HL-60/S4 treated with phorbol 12-myristate 13-acetate at 8.2 ng/mL for 4 days and 3 days (cell line): Measurements from ENCODE around the gene RAB13.

Experiments
- in situ Hi-C: fragments of 300-500 bp; cut with MboI; formaldehyde crosslinking; loops from 2 replicates; pipeline ENCODE4 v1.15.0; 2022; ENCODE audit warnings: low sequenced_read_pairs

RAB13 gene

DNA sequence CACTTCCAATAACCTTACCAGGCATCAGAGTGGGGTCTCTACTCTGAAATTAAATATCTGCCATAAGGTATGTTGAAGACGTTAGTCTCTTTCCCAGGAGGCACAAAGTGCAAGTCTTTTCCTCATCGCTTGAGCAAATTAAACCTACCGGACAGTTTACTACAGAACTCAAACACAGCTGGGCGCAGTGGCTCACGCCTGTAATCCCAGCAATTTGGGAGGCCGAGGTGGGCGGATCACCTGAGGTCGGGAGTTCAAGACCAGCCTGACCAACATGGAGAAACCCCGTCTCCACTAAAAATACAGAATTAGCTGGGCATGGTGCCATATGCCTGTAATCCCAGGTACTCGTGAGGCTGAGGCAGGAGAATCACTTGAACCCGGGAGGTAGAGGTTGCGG lies 7.0 kb downstream of the RAB13 start:
- in situ Hi-C loops, result loop anchor here (25.0 kb wide), 3 partner anchors 167 to 442 kb away; partner anchors contain the start of genes ILF2, S100A3, S100A4 and S100A5

DNA sequence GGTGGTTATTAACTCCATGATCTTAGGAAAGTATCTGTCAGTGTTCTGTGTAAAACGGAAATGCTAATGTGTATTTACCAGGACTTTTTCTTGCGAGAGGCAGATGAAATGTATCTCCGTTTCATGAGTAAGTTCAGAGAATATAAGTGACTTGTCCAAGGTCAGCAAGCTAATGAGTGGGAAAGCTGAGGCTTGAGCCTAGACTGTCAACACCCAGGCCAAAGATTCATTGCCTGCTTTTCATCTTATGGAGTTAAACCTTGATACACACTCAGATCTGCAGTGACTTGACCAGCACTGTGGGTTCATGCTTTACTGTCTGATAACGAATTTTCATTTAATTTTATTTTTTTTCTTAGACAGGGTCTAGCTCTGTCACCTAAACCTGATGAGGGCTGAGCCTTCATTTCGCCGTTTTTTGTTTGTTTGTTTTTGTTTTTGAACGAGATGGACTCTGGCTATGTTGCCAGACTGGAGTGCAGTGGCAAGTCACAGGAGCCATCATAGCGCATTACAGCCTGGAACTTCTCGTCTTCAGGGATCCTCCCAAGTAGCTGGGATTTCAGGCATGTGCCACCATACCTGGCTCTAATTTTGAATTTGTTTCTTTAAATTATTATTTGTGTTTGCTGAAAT lies 7.7 kb downstream of the RAB13 start:
- in situ Hi-C loops, result loop anchor here (25.0 kb wide), 3 partner anchors 166 to 441 kb away; partner anchors contain the start of genes ILF2, S100A3, S100A4 and S100A5

DNA sequence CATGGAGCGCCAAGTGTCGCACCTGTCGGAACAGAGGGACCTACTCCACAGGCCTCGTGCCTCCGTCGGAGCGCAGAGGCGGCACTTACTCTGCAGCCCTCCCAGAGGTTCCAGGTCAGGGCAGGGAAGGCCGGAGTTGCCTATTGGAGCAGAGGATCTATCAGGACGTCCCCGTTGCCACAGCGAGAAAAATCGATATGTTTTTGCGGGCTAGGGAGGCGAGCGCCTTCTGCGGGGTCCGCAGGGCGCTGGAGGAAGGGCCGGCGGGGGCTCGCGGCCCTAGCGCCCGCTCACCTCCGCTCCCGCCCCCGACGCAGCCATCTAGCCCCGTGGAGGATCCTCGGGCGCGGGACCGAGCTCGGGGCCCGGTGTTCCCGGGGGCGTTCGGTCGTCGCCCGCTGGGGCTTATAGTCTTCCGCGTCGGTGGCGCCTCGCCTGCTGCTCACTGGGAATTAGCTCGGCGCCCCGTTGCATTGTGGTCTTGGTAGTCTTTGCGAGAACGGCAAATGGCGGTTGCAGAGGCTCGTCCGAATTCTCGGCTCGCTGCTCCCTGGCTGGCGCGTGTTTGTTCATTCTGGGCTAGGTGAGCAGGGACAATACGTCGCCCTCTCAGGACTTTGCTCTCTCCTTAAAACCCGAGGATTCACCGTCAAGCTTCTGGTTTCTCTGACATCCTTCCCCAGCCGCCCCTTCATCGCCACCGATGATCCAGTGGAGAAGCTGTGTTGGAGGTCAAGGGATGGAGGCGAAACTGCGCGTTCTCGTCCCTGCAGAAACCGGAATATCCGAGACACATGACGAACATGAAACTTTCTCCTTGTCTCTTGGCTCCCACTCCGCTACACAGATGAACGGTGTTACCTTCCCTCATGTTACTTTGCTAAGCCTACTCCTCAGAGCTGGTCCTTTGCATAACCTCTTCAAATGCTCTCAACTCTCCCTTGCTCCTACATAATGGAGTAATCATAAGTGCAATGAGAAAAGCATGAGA lies 8.6 kb downstream of the RAB13 start, which contains the start of gene JTB:
Gene JTB (minus strand): TSS at position 425 of the 991 bp plus-strand sequence. CDS start 422 bp downstream, at position 3.
- in situ Hi-C loops, result loop anchor here (25.0 kb wide), 3 partner anchors 165 to 440 kb away; partner anchors contain the start of genes ILF2, S100A3, S100A4 and S100A5

DNA sequence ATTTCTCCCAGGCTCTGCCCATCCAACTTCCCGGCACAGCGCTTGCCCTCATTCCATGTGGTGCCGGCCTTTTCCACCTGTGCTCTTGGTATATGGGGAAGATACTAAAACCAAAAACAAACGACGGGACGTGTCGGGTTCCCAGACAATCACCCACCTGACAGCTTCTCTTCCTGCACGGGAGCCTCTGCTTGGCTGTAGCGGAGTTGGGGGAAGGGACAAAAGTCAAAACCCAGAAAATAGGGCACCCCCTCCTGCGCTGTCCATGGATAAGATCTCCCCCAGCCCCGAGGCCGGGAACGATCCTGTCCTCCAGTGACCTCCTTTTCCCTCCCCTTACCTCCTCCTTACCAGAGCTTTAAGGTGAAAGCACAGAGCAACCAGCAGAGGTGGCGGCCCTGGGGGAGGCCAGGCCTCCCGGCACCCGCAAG lies 9.3 kb downstream of the RAB13 start:
- in situ Hi-C loops, result loop anchor here (25.0 kb wide), 3 partner anchors 165 to 440 kb away; partner anchors contain the start of genes ILF2, S100A3, S100A4 and S100A5

DNA sequence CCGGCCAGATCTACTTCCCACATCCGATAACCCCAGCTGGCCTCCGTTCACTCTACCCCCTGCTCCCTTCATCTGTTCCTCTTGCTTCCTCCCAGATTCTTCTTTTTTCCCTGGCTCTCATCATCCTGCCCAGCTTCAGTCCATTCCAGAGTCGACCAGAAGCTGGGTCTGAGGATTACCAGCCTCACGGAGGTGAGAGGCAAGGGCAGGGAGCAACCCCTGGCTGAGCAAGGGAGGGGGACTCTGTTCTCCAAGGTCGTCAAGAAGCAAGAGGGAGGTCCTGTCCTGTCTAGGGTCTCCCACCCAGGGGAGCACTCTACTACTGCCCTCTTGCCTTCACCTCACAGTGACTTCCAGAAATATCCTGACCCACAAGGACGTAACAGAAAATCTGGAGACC lies 12.6 kb downstream of the RAB13 start:
- in situ Hi-C loops, result no loop called here

DNA sequence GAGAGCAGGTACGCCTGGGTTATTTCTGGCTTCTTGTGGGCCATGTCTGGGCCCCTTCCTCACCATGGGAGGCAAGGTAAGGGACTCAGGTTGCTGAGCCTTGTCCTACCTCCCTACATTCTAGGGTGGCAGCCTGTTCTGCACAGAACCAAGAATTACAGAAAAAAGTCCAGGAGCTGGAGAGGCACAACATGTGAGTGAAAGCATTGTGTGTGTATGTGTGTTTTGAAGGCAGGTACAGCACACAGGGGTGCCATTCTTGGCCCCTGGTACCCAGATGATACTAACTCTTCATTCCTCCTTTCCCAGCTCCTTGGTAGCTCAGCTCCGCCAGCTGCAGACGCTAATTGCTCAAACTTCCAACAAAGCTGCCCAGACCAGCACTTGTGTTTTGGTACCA lies 13.1 kb downstream of the RAB13 start:
- in situ Hi-C loops, result no loop called here

DNA sequence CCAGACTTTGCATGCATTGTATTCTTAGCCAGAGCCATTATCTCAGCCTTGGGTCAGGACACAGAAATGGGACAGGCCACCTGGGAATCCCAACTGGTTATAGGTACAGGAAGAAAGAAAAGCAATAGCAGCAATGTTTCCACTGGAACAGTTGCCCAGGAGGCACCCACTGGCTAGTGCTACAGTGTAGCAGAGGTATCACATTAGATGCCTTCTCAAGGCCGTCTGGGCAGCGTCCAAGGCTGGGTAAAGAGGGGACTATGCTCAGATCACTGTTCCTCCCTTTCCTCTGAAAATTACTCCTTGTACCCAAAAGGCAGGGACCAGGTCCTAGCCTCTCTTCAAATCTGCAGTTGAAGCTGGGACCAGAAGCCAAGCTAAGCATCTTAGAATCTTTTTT lies 15.8 kb downstream of the RAB13 start:
- in situ Hi-C loops, result no loop called here

DNA sequence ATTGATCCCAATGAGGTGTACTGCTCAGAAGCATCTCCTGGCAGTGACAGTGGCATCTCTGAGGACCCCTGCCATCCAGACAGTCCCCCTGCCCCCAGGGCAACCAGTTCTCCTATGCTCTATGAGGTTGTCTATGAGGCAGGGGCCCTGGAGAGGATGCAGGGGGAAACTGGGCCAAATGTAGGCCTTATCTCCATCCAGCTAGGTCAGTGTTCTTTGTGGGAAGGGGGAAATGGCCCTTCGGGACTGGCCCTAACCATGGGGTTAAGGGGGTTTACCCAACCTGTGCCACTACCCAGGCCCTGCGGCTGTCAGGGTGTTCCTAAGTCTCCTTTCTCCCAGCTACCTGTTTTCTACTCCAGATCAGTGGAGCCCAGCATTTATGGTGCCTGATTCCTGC lies 17.2 kb downstream of the RAB13 start:
- in situ Hi-C loops, result no loop called here

DNA sequence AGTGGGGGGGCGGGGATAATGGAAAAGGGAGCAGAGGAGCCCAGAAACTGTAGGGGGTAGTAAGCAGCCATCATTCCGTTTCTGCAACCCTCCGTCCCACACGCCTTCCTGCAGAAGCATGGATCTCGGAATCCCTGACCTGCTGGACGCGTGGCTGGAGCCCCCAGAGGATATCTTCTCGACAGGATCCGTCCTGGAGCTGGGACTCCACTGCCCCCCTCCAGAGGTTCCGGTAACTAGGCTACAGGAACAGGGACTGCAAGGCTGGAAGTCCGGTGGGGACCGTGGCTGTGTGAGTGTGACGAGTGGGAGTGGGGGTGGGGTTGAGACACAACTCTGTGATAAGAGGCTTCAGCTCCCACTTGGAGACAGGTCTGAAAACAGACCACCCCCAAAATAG lies 17.7 kb downstream of the RAB13 start:
- in situ Hi-C loops, result no loop called here

DNA sequence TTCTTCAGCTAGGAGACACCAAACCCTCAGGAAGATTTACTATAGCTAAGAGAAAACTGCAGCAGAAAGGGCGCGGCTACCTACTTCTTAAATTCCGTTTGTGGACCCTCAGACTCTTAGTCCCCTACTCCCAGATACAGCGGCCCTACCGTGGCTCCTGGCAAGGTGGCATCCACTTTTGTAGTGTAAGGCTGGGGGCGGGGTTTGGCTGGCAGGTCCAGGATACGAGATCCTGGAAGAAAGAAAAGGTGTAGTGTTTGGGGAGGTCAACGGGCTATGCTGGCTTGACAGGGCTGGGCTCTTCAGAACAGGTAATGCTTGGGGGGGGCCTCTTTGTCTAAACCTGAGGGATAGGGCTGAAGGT lies 18.2 kb downstream of the RAB13 start:
- in situ Hi-C loops, result no loop called here

DNA sequence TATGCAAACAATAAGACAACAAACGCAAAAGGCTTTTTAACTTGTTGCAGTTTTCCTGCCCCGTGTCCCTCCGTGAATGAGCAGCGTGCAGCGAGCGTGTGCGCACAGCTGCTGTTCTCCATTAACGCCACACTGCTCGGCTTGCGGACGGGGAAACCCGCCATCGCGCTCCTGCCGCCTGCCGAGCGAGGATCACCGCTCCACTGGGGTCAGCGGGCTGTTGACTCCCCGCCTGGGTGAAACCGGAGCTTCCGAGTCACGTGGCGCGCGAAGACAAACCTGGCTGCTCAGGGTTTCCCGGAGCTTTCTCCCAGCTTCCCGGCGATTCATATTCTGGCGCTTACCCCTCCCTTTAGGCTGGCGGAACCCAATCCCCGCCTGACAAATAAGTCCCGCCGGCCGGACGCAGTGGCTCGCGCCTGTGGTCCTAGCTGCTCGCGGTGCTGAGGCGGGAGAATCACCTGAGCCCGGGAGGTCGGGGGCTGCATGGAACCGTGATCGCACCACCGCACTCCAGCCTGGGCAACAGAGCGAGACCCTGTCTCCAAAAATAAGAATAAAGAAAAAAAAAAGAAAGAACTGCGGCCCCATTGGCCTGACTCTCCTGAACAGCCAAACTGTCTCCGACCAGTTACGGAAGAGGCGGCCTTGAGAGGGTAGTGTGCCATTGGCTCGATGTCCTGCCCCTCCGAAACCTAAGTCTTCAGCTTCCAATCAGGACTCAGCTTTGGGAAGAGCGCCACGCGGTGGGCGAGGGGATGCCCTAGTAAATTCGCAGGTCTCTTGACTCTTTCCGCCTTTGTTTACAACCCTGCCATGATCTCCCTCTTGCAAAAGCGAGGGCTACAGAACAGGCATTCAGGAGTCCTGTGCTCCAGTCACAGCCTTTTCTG lies 18.8 kb downstream of the RAB13 start, which contains the start of gene CREB3L4:
Gene CREB3L4 (plus strand): TSS at position 796 of the 893 bp plus-strand sequence. CDS start 624 bp downstream, outside the sequence.
- in situ Hi-C loops, result no loop called here

DNA sequence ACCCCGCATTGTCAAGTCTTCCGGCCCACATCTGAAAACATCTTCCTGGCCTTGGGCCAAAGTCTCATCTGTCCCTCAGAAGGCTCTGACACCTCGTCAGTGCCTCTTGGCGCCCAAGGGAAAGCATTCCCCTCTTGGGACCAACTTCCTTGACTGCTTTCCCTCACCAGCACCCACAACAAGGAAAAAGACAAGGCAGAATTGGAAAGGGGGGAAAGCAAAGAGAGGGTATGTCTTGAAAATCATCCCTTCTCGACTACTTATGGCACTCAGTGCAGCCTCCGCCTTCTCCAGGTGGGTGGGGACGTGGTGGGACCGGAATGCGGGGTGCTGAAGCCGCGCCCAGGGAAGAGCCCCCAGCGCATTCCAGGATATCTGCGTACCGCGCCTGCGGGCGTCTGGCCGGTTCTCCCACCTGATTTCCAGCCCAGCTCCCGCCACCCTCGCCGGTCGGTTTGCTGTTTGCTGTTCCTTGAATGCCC lies 22.2 kb downstream of the RAB13 start:
- in situ Hi-C loops, result no loop called here

DNA sequence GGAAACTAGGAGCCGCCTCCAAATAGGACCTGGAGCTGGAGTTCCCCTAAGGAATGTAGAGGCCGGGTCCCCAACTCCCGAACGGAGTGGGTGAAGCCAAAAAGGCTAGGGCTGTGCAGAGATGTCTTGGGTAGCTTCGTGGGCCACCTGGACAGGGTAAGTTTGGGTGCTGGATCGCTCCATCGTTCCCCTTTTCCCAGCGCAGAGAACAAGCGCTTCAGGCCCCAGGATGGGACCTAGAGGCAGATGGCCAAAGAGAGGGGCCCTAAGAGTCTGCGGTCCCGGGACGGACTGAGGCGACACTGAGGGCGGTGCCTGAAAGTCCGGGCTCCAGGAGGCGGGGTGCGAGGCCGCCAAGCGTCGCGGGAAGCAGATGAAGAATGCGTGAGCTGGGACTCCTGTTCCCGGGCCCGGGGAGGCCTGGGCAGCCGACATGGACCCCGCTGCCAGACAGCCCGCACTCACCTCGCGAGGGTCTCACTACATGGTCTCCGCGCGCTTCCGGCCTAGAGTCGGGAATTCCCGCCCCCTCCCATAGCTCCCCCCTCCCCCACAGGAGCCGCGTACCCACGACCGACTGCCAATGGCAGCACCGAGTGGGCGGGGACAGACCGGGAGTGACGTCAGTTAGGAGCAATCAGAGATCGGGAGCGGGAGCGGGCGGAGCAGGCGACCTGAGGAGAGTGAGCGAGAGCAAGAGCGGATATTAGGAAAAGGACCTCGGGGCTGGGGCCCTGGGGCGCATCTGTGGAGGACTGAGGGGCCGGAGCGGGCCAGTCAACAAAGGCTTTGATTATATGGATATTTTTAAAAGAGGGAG lies 22.9 kb downstream of the RAB13 start, which contains the start of gene SLC39A1:
Gene SLC39A1 (minus strand): TSS at position 508 of the 820 bp plus-strand sequence. CDS start 822 bp downstream, outside the sequence.
- in situ Hi-C loops, result no loop called here

DNA sequence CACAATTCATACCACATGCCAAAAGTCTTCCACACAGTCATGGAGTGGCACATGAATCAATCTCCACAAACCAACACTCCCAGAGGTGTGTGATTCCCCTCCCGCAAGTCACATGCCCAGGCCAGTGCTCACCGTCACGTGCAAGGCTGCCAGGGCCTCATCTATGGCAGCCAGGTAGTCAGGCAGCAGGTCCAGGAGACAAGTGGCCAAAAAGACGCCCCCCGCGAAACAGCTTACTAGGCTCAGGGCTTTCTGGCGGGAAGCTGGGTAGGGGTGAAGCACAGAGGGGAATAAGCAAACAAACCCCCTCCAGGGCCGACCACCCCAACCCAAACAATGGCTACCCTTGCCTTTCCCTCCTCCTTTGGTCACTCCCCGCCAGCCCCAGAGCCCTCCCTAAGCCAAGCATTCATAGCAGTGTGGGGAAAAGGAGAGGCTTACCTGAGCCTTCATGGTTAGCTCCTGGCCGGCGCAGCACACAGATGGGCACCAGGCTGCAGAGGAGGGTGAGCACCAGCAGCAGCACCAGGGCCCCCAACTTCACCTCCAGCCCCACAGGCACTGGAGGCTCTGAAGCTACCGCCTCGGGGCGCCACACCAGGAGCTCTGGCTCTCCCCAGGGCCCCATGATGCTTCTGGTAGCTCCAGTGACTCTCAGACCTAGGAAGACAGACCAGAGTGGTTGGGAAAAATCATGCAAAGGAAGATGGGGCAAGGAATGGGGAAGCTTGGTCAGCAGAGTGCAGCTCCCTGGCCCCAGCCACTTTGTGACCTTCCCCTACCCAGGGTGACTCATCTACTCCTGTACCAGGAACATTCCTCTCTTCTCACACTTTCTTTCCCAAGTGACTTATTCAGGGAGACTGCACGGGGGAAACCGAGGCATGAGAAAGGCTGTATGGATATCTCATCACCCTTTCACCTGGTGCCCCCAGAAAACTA lies 23.8 kb downstream of the RAB13 start:
- in situ Hi-C loops, result no loop called here

DNA sequence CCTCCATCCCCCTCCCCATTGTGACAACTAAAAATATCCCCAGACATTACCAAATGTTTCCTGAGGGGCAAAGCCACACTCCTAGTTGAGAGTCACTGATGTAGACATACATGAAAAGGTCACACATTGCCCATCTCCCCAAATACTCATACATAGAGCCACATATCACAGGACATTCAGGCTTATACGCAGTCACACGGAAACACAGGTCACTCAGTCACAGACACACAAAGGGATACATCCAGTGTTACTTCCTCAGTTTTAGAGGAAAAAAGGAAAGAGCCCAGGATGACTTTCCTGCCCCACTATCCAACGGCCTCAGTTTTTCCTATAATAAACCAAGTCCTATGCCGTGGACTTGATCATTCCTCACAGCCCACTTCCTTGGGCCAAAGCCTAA lies 24.7 kb downstream of the RAB13 start:
- in situ Hi-C loops, result no loop called here

DNA sequence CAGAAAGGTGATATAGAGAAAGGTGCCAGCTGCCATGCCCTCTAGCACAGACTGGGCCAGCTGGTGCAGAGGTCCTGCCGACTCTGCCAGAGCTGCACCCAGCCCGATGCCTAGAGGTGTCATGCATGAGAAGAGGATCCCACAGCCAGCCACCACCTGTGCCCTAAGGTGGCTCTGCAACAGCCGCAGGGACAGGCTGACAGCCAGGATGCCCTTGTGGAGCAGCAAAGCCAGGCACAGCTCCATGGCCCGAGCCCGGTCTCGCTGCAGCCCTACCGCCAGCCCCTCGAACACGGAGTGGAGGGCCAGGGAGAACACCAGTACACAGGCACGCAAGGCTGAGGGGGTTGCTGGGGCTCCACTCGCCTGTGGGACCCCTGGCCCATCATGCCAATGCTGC lies 25.9 kb downstream of the RAB13 start:
- in situ Hi-C loops, result no loop called here

DNA sequence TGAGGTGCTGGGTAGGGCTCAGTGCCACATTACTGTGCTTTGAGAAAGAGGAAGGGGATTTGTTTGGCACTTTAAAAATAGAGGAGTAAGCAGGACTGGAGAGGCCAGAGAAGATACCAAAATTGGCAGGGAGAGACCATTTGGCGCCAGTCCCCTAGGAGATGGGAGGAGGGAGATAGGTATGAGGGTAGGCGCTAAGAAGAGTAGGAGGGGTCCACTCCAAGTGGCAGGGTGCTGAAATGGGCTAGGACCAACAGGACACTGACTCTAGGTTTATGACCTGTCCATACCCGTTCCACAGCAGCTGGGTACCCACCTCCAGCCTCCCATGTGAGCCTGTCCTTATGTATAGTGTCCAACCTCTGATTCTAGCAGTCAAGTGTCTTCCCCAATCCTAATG lies 26.7 kb downstream of the RAB13 start:
- in situ Hi-C loops, result no loop called here

DNA sequence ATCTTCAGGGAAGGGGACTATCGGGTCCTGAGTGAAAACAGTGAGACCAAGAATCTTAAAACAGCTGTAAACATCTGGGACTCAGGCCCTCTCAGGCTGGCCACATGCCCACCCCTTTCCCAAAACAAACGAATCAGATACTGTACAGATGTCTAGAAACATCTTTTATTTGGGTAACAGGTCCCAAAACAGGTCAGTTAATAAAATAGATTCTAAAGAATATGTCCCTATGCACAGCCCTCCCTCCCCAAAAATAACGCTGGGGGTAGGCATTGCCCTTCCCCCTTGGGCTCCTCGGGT lies 27.2 kb downstream of the RAB13 start:
- in situ Hi-C loops, result no loop called here
